Colonic mucosa (tissue), 4 donors: ENCODE measurements around the gene TCERG1L. TPM values are rescaled to one million over a fixed set of nuclear protein-coding genes. Genes with fewer than 3 reads are reported as not detected.

ENCODE experiments used
- DNase-seq: peaks from one replicate; pipeline ENCODE4 v3.0.0-alpha.2; 2020
- H3K27ac ChIP-seq: fragments of 200-600 bp; one replicate; pipeline ENCODE4 v1.8.0; 2021
- H3K27me3 ChIP-seq: fragments of 200-600 bp; one replicate; pipeline ENCODE4 v1.8.0; 2021
- H3K36me3 ChIP-seq: fragments of 200-600 bp; one replicate; pipeline ENCODE4 v1.8.0; 2021
- H3K4me1 ChIP-seq: fragments of 200-600 bp; one replicate; pipeline ENCODE4 v1.8.0; 2021; ENCODE audit warnings: mild to moderate bottlenecking
- H3K4me3 ChIP-seq: fragments of 200-600 bp; one replicate; pipeline ENCODE4 v1.8.0; 2021
- H3K9ac ChIP-seq, 2 donors: one replicate each; pipeline ENCODE4 v1.7.0; 2013; ENCODE audit warnings: control low read depth in 2 of 2, low read depth in 2 of 2, low read length in 2 of 2
- H3K9me3 ChIP-seq: fragments of 200-600 bp; one replicate; pipeline ENCODE4 v1.8.0; 2021
- intact Hi-C: fragments of 100-400 bp; cut with DNase I; formaldehyde crosslinking; loops from one replicate; pipeline ENCODE4 v1.14.1; 2022
- total RNA-seq, 2 donors: library from RNA; stranded (reverse); fragmentation: NEBNext Ultra II Directional in 1 of 2; extraction: Animal tissue kit (Norgen Biotek cat#: 25700) in 1 of 2; gene quantifications; one replicate each; pipeline ENCODE4 v1.2.1, GENCODE V29; 2021
- TF ChIP-seq, protein P1 (sequence below): fragments of 200-600 bp; IDR thresholded peaks from one replicate; pipeline ENCODE4 v1.8.0; 2022; ENCODE audit warnings: antibody characterized with exemption, mild to moderate bottlenecking
- donor health status: healthy.
- donor health status: DM: no; HTN: no; CAD: no.
- donor health status: DM: no; HTN: no; CAD: no.

TCERG1L gene
- total RNA-seq, 2 donors from 2014 or later, result not detected

DNA sequence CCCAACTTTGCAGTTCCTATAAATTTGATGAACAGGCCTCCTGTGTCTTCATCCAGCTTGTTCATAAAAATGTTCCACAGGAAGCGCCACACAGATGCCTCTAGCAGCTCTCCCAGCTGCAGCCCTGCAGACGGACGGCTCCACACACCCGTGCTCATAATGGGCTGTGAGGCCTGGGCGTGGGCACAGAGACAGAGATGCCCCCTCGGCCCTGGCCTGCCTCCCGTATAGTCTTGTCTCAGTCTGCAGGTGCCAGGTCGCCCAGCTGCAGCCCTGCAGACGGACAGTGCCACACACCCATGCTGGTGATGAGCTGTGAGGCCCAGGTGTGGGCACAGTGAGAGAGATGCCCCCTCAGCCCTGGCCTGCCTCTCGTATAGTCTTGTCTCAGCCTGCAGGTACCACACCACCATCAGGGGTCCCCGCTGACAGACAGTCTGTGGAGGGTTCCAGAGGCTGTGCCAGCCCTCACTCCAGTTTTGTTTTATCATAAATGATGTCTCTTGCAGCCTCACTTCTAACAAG, 189.9 kb downstream of the TCERG1L start:
- Histone ChIP-seq H3K9ac (no peak overlapping the region), H3K36me3 (no peaks in the 10 kb centered on the region), H3K4me1 (no peaks in the 10 kb centered on the region), H3K4me3 (no peak overlapping the region), H3K27ac (no peak overlapping the region), H3K27me3 (no peaks in the 10 kb centered on the region), H3K9me3 (no peaks in the 10 kb centered on the region)
- TF ChIP-seq, protein P1, sequence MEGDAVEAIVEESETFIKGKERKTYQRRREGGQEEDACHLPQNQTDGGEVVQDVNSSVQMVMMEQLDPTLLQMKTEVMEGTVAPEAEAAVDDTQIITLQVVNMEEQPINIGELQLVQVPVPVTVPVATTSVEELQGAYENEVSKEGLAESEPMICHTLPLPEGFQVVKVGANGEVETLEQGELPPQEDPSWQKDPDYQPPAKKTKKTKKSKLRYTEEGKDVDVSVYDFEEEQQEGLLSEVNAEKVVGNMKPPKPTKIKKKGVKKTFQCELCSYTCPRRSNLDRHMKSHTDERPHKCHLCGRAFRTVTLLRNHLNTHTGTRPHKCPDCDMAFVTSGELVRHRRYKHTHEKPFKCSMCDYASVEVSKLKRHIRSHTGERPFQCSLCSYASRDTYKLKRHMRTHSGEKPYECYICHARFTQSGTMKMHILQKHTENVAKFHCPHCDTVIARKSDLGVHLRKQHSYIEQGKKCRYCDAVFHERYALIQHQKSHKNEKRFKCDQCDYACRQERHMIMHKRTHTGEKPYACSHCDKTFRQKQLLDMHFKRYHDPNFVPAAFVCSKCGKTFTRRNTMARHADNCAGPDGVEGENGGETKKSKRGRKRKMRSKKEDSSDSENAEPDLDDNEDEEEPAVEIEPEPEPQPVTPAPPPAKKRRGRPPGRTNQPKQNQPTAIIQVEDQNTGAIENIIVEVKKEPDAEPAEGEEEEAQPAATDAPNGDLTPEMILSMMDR, result no peak
- intact Hi-C loops, result no loop called here
- DNase-seq, result no peak

DNA sequence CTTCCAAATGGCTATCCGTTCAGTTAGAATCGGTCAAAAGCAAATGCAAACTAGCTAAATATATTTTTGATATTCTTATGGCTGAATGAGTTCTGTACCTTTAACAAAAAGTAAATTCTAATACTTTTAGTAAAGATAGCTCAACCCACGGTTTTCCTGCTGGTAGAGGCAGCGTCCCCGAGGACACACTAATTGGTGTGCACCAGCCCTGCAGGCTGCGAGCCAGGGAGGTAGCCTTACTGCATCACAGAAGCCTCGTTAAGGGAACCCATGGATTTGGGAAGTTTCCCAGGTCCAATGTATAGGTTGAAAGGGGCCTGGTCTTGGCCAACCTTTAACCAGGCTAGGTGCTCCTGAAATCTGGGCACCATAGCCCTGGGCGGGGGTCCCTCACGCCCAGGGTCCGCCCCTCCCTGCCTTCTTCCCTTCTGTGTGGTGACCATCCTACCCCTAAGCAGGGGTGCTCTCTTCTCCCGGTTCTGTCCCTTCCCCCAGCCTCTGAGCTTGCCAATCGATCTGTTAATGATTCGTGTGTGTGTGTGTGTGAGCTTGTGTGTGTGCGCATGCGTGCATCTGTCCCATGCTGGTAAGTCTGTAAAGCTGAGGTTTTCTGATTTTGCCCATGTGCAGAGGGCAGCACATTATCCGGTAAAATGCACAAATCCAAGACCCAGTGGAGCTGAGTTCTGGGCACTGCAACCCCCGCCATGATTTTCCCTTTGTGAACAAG, 191.7 kb downstream of the TCERG1L start:
- Histone ChIP-seq H3K27me3 (no peaks in the 10 kb centered on the region), H3K36me3 (no peaks in the 10 kb centered on the region), H3K4me1 (no peaks in the 10 kb centered on the region), H3K27ac (no peak overlapping the region), H3K9ac (no peak overlapping the region), H3K4me3 (no peak overlapping the region), H3K9me3 (no peaks in the 10 kb centered on the region)
- no peak for DNase-seq
- intact Hi-C loops, result no loop called here
- TF ChIP-seq, protein P1, result no peak

DNA sequence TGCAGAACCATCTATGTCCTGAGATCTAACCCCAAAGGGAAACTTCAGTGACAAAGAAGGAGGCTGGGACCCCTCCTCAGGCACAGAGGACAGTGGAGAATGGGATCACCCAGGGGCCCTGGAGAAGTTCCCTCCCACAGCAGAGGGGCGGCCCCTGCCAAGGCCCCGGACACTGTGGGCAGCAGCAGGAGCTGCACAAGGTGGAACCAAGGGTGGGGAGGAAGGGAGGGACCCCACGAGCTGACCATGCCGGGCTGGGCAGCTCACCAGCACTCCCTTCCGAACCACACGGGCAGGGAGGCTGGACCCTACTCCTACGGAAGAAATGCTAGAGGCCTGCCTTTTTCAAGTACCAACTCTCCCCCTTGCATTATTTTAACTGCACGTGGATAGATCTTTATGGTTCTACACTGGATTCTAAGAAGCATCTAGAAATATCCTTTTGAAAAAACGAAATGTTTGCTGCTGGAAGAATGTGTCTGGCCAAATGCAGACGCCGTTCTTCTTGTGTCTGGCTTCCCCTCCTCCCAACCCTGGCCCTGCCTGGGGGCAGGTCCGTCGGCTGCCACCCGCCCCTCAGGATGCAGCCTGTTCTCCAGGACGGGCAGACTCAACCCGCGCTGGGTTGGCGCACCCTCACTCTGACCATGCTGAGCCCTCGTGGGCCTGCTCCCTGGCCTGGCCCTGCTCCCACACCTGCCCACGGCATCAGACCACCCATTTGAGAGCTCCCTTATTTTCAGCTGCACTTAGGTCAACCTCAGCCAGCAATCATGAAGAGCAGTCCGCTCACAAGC, 193.9 kb downstream of the TCERG1L start:
- Histone ChIP-seq H3K4me1 (no peaks in the 10 kb centered on the region), H3K27me3 (no peaks in the 10 kb centered on the region), H3K9me3 (no peaks in the 10 kb centered on the region), H3K36me3 (no peaks in the 10 kb centered on the region), H3K9ac (no peak overlapping the region), H3K4me3 (no peak overlapping the region), H3K27ac (no peak overlapping the region)
- no peak for DNase-seq
- intact Hi-C loops, result no loop called here
- TF ChIP-seq, protein P1, result no peak

DNA sequence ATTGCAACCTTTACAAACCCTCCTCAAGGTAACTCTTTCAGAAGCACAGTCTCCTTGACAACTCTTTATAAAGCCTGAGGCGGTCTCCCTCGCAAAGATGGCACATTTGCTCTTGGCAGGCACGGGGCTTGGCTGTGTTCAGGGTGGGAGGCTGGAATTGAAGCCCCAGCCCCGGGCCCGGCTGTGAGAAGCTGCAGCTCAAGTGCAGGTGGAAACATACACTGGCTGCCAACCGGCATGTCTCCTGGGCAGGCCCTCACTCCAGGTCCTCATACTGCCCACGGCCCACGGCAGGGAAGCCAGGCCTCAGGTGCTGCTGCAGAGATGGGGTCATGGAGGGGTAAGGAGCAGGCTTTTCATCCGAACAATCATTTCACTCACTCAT, 194.5 kb downstream of the TCERG1L start:
- intact Hi-C loops, result no loop called here
- Histone ChIP-seq H3K9ac (no peak overlapping the region), H3K27ac (no peak overlapping the region), H3K9me3 (no peaks in the 10 kb centered on the region), H3K27me3 (no peaks in the 10 kb centered on the region), H3K4me3 (no peak overlapping the region), H3K4me1 (no peaks in the 10 kb centered on the region), H3K36me3 (no peaks in the 10 kb centered on the region)
- TF ChIP-seq, protein P1, result no peak
- DNase-seq, result no peak

DNA sequence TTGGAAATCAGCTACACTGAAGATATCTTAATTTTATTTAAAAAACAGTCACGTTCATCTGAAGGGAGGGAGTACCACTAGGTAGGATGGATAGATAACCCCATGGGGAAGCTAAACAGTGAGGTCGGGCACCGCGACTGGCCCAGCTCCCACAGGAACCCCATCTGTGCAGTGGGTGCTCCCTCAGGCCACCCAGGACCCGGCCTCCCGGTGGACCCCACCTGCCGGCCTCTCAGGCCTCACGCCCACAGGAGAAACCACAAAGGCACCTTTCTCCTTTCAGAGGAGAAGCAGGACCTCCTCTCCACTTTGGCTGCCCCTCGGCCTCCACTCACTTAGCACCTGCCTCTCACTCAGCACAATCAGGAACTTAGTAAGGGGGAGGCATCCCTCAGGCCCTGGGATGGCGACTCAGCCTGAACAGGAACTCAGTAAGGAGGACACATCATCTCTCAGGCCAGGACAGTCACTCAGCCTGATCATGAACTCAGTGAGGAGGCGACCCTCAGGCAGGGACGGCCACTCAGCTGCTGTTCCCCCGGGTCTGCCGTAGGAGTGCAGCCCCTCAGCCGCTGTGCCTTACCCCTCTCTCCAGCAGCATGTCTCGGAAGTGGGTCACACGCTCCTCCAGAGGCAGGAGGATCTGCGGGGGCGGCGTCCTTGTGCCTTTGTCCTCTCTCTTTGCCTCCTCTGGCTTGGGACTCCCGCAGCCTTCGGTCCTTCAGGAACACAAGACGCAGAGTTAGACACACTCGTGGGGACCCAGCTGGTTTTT, 195.1 kb downstream of the TCERG1L start:
- no peak for DNase-seq

More for the DNA sequence above, 195.1 kb downstream of the TCERG1L start:
- no peak overlapping the region for H3K4me3 ChIP-seq
- no peak overlapping the region for H3K9ac ChIP-seq
- no peaks in the 10 kb centered on the region for H3K9me3 ChIP-seq
- intact Hi-C loops, result no loop called here
- no peak overlapping the region for H3K27ac ChIP-seq
- TF ChIP-seq, protein P1, result no peak
- no peaks in the 10 kb centered on the region for H3K36me3 ChIP-seq
- no peaks in the 10 kb centered on the region for H3K27me3 ChIP-seq
- H3K4me1 ChIP-seq, result no peaks in the 10 kb centered on the region
